GM19238 (cell line): ENCODE data around the gene THSD7B.
"Not testable (repeated sequence)": the region's sequence is repeated elsewhere in the genome, so short reads cannot be mapped to it uniquely, and the experiment has no call there.

Experiments
- DNase-seq: peaks from one replicate; pipeline ENCODE4 v3.0.0; 2011; ENCODE audit warnings: low spot score; ENCODE audit not compliant: insufficient read length

THSD7B gene

DNA sequence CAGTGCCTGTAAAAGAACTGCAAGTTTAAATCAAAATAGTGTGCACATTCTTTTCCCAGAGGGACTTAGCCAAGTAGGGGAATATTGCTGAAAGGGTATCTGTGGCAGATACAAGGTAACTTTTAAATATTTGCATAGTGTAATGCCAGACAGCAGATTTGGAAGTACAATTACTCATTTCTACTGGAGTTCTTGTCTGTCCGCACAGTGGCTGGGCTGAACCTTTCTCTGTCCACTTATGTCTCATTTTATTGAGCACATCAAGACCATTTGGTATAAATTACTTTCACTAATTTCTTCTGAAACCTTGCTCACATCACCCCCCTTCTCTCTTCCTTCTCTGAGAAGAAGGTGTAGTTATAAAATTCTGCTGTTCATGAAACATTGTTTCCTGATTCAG lies 271.3 kb downstream of the THSD7B start:
- no peak for DNase-seq

- DNase-seq: no peak
These were observed 274.3 kb downstream of the THSD7B start for GRCh38 chr2:137039482-137040152.

- no peak for DNase-seq
These were observed 282.0 kb downstream of the THSD7B start for GRCh38 chr2:137047369-137047768.

- no peak for DNase-seq
These were observed 283.1 kb downstream of the THSD7B start for GRCh38 chr2:137048455-137048854.

DNA sequence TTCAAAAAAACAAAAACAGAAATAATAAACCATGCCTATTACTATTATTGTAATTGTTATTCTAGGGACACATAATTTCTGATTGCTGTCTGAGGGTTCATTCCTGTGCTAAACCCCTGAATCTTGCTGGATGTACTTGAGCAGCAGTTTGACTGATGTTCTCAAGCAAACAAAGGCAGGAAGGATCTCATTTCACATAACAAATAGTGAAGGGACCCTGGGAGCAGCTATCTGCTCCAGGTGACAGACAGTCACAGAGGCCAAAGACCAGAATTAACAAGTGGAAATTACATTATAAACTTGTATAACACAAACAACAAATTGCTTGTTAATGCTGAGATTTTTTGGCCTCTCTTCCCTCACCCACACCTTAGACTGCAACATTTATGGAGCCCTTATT lies 284.2 kb downstream of the THSD7B start:
- no peak for DNase-seq

- no peak for DNase-seq
These were observed 285.6 kb downstream of the THSD7B start for GRCh38 chr2:137050949-137051348.

DNA sequence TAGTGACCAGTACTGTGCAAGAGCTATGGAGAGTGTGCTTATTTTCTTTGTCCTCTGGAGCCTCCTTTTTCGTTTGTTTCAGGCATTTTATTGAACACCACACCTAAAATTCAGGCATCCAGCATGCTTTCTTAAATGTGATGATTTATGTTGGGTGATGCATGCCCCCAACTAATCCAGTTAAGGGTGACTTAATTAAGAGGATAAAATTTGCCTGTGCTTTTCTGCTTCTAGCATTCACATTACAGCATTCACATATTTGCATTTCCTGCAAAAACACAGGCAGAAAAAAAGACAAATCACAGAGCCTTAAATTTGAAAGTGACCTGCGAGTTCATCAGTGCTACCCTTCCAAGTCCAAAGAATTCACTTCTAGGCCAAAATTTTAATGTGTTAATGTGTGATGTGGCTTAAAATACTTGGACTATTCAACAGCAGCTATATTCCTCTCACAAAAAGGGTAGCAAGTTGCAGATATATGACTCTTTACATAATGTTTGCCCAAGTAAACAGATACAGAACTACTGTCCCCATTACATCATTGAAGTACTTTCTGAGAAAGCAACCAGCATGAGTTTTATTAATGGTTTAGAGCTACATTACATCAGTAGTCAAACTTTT lies 286.5 kb downstream of the THSD7B start:
- no peak for DNase-seq

- DNase-seq: no peak
These were observed 291.4 kb downstream of the THSD7B start for GRCh38 chr2:137056704-137057103.

DNA sequence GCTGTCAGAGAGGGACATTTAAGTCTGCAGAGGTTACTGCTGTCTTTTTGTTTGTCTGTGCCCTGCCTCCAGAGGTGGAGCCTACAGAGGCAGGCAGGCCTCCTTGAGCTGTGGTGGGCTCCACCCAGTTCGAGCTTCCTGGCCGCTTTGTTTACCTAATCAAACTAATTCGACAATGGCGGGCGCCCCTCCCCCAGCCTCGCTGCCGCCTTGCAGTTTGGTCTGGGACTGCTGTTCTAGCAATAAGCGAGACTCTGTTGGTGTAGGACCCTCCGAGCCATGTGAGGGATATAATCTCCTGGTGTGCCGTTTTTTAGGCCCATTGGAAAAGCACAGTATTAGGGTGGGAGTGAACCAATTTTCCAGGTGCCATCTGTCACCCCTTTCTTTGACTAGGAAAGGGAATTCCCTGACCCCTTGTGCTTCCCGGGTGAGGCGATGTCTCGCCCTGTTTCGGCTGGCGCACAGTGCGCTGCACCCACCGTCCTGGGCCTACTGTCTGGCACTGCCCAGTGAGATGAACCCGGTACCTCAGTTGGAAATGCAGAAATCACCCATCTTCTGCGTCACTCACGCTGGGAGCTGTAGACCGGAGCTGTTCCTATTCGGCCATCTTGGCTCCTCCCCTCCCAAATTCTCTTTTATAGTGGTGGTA lies 310.9 kb downstream of the THSD7B start:
- DNase-seq: not testable (repeated sequence)

DNA sequence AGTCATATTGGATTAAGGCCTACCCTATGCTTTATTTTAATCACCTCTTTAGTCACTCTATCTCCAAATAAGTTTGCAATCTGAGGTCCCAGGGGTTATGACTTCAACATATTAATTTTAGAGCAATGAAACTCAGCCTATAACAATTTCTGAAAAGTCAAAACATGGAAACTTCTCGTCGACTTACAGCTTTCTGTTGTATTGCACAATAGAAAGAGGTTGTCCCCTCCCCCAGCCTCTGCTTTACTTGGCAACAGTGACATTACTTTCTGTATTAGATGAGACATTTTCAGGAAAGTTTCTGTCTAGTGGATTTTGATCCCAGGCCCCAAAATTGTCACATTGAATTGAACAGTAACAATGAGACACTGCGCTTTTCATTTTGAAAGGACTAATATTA lies 326.4 kb downstream of the THSD7B start:
- DNase-seq: no peak

GRCh38 chr2:137093116-137093515 lies 327.8 kb downstream of the THSD7B start:
- no peak for DNase-seq

DNA sequence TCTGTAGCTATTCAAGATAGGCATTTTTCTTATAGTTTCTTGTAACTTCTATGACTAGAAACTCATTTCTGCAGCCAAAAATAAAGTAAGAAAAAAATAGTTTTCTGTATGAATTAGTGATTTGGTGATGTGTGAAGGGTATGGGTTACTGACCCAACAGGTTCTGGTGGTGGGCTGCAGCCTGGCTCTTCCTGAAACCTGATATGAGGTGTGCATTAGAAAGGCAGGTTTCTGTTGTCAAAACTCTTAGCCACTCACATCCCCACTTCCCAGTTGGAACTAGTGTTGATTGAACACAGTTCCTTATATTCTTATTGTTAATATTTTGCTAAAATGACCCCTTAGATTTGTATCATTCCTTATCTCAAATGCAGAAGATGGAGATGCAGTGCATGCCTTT lies 330.8 kb downstream of the THSD7B start:
- no peak for DNase-seq

DNA sequence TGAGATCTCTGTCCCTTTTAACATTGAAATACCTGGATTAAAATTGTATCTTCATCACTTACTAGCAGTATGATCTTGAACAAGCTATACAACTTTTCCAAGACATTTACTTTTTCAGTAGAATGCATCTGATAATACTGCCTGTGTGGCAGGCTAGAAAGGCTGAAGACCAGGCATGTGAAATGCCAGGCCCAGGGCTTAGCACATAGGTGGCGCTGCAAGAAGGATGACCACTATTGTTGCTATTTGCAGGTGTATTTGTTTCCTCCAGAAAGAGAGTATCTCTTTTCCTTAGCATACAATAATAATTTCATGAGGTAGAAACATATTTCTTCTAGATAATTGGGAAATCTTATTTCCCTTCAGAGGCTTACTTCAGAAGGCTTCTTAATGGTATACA lies 331.3 kb downstream of the THSD7B start:
- no peak for DNase-seq

GRCh38 chr2:137101814-137102213 lies 336.5 kb downstream of the THSD7B start:
- DNase-seq: not testable (repeated sequence)

DNA sequence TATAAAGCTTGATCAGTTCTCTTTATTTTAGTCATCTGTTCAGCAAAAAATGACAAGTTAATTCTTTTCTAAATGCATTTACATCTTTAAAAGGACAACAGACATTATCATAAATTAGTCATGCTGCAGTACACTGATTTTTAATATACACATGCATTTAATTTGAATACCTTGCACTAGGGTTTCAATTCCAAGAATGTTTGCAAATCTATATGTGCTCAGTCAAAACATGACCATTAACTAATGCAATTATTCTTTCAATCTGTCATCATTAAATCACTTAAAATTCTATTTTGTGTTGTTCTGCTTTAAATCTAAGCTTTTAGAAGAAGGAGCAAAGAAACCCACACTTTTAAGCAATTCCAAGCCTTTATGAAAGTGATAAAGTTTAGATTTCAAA lies 342.6 kb downstream of the THSD7B start:
- no peak for DNase-seq

DNA sequence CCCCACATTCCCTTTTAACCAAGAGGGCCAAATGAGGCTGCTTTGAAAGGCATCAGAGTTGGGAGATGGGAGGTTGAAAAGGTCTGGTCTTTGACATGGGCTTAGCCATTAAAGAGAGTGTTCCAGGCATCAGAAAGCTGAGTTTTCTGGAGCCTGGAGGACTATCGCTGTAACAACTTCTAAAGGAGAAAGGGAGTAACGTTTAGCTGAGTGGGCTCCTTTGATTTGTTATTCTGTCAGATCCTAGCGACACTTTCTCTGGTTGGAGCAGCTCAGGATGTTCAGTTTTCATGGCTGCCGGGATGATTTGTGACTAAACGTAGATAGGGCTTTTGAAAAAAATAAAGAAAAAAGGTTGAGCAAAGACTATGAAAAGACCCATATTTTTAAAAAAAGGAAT lies 346.6 kb downstream of the THSD7B start:
- DNase-seq: no peak

GRCh38 chr2:137115081-137115794 lies 349.9 kb downstream of the THSD7B start:
- no peak for DNase-seq

GRCh38 chr2:137115795-137116089 lies 350.4 kb downstream of the THSD7B start:
- DNase-seq: no peak

- DNase-seq: no peak
These were observed 352.0 kb downstream of the THSD7B start for GRCh38 chr2:137117385-137117784.

- no peak for DNase-seq
These were observed 352.8 kb downstream of the THSD7B start for GRCh38 chr2:137118140-137118539.

- DNase-seq: no peak
These were observed 357.9 kb downstream of the THSD7B start for GRCh38 chr2:137123226-137123625.

- no peak for DNase-seq
These were observed 367.9 kb downstream of the THSD7B start for GRCh38 chr2:137133225-137133624.
